GM06990 (cell line): ENCODE measurements around the gene NECTIN3.

Experiments
- DNase-seq: peaks from one replicate; pipeline ENCODE4 v3.0.0-alpha.2; 2011; ENCODE audit not compliant: insufficient read length; ENCODE audit errors: extremely low read depth
- H3K27me3 ChIP-seq: replicated peaks from 2 replicates; pipeline ENCODE4 v1.6.0; 2011; ENCODE audit warnings: low read length; ENCODE audit not compliant: control insufficient read depth, insufficient read depth
- H3K36me3 ChIP-seq: 2 replicates; pipeline ENCODE4 v1.5.1; 2011; ENCODE audit warnings: low read length; ENCODE audit not compliant: control insufficient read depth, insufficient read depth
- H3K4me3 ChIP-seq: replicated peaks from 2 replicates; pipeline ENCODE4 v1.5.1; 2011; ENCODE audit warnings: low read depth, mild to moderate bottlenecking, control low read depth, low read length
- CTCF ChIP-seq: IDR thresholded peaks from 2 replicates; pipeline ENCODE4 v1.5.1; 2011; ENCODE audit warnings: low read length, control low read depth, mild to moderate bottlenecking, inconsistent platforms; ENCODE audit not compliant: insufficient read depth, poor library complexity, severe bottlenecking

The NECTIN3 gene

GRCh38 chr3:111193472-111193871 lies 121.9 kb downstream of the NECTIN3 start:
- DNase-seq: no peak
- Histone ChIP-seq H3K4me3 (no peak overlapping the region), H3K27me3 (no peaks in the 10 kb centered on the region), H3K36me3 (no peaks in the 10 kb centered on the region)
- TF ChIP-seq CTCF: no peak

- TF ChIP-seq CTCF: no peak
- no peaks in the 10 kb centered on the region for H3K27me3 ChIP-seq
- H3K36me3 ChIP-seq: no peaks in the 10 kb centered on the region
- no peak overlapping the region for H3K4me3 ChIP-seq
- no peak for DNase-seq
These were observed 122.4 kb downstream of the NECTIN3 start for GRCh38 chr3:111194048-111194447.

- DNase-seq: no peak
- no peak for TF ChIP-seq CTCF
- Histone ChIP-seq H3K4me3 (no peak overlapping the region), H3K36me3 (no peaks in the 10 kb centered on the region), H3K27me3 (no peaks in the 10 kb centered on the region)
These were observed 125.9 kb downstream of the NECTIN3 start for GRCh38 chr3:111197485-111197884.

- DNase-seq: no peak
These were observed 128.4 kb downstream of the NECTIN3 start for GRCh38 chr3:111200027-111200426.

GRCh38 chr3:111210003-111210711 lies 138.5 kb downstream of the NECTIN3 start:
- Histone ChIP-seq H3K36me3 (no peaks in the 10 kb centered on the region), H3K4me3 (no peak overlapping the region), H3K27me3 (no peaks in the 10 kb centered on the region)
- no peak for TF ChIP-seq CTCF
- DNase-seq: no peak

More at GRCh38 chr3:111200027-111200426, 128.4 kb downstream of the NECTIN3 start:
- Histone ChIP-seq H3K27me3 (no peaks in the 10 kb centered on the region), H3K36me3 (no peaks in the 10 kb centered on the region), H3K4me3 (no peak overlapping the region)
- TF ChIP-seq CTCF: no peak
